GM18505 (cell line): Measurements from ENCODE around the gene YTHDF1.
"Not testable (repeated sequence)": the region's sequence is repeated elsewhere in the genome, so short reads cannot be mapped to it uniquely, and the experiment has no call there.

ENCODE experiments used
- ATAC-seq: cut with Tn5 transposase; IDR thresholded peaks from one replicate; pipeline ENCODE4 v1.9.1; 2021; ENCODE audit not compliant: unreplicated experiment
- POLR2A ChIP-seq: IDR thresholded peaks from 4 replicates; pipeline ENCODE4 v1.6.1; 2011; ENCODE audit warnings: borderline replicate concordance; ENCODE audit not compliant: insufficient read depth, insufficient read length; ENCODE audit errors: extremely low read depth

Gene YTHDF1

DNA sequence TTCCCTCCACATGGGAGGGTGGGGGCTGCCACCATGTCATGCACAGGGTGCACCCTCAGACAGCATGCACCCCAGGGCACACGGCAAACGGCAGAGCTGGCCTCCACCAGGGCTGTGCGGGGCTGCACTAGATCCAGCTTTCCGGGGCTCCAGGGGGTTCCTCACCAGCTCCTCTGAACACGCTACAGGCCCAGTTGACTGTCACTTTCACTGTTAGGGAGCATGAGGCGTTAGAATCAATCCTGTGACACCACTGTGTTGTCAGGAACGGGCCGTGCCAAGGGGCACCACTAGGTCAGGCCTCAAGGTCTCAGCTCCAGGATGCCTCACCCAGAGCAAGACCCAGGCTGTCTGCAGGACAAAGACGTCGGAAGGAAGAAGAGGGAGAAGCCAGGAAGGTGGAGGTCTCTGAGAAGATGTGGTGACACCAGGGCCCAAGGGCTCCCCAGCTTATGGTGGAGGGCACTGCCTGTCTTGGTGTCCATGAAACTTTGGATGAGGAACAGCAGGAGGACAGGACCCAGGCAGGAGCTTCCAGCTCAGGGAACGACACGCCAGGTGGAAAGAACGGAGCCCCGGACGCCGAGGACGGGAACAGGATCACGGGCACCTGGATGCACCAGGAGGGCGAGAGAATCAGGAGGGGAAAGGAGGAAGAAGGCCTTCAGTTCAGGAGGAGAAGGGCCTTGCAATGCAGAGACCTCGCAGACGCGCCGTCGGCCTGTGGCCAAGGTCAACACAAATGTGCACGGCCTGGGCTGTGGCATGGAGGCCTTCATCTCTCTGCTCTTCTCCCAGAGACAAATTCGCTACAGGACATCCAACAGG is 49.5 kb downstream of the YTHDF1 start:
- no peak for ATAC-seq
- no peak for TF ChIP-seq POLR2A

DNA sequence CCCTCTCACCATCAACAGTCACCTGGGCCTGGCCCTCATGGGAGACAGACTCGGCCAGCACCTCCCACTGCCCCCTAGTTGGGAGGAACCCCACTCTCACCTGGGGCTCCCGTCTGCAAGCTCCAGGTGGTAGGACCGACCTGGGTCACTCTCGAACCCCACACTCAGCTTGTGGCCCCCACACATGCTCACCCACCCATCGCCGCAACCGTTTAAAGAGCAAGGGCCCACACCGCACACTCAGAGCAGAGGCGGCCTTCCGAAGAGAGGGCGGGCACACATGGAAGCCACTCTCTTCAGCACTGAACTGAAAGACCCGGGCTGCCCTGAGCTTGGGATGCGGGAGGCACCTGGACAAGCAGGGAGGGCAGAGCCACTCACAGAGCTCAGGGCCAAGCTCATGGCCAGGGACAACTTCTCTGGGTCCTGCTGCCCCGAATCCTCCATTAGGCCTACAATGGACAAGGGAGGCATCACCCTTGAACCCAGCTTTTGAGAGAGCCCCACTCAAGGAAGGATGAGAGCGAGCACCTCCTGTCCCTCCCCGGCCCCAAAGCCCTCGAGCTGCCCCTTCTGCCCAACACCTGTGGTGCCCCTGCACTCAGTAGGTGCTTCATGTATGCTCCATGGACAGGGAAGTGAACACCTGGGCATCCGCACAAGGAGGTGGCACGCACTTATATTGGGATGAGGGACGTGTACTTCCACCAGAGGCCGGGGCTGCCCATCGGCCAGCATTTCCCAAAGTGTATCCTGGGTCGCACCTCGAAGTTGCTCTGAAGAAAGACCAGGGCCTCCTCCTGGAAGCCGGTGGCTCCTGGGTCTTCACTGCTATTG is 50.4 kb downstream of the YTHDF1 start:
- no peak for ATAC-seq
- TF ChIP-seq POLR2A = no peak

DNA sequence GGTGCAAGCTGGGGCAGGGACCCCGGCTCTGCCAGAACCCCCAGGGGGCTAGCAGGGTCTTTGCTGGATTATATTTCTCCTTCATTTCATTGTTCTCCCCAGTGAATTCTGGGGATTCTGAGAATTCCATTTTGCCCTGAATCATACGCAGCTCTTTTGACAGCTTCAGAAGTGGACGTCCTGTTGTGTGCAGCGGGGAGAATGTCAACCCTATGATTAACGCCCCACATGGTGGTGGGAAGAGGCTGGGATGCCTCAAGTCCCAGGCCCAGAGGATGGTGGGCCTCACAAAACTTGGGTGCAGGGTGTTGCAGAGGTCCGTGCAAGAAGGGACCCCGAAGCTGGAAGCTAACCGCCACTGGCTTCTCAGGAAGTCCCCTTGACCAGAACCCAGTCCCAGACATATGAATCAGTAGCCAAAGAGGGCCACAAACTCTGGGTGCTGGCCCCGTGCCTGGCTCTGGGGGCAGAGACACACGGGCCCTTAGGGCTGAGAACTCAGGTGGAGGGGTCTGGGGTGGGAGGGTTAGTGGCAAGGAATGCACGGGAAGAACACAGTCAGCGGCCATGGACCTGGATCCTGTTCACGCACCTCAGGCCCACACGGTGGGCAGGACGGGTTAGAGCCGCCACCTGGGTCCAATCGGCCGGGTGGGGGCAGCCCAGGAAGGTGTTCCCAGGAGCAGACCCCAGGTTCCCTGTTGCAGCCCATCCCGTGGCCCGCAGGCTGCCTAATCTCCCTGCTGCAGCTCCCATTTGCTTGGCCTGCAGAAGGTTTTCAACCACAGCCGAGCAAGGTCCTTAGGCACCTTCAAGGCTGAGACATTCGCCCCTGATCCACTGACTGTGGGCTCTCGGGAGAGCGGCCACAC is 51.2 kb downstream of the YTHDF1 start:
- TF ChIP-seq POLR2A = no peak
- ATAC-seq = no peak

DNA sequence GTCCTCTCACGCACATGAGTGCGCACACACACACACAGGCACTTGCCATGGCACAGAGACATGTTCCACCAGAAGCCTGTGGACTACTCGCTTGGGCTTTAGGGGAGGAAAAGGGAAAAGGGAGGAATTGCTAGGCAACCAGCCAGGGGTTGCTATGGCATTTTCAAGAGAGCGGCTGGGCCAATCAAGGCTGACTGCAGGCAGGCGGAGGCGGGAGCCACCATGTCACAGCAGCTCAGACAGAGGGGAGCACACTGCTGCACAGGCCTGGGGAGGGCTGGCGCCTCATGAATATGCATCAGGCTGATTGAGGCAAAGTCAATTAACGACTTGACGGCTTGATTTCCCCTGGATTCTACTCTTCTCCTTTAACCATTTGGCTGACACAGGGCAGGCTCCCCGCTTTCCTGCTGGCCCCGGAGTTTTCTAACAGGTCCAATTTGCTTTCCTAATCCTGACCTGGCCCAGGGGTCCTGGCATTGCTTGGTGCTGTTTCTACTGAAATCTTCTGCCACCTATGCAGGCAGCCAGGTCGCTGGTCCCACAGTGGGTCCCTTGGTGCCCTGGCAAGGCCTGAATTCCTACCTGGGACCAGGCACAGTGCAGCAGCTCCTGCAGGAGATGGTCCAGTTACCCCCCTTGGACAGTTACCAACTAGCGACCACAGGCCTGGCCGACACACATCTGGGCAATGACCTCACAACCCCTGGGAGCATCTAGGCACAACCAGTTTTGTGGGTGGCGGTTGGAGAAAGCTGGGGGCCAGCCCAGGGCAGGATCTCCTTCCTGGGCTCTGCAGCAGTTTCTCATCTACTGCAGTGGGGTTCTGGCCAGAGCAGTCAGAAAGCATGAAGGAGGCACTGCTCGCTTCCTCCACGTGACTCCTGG is 52.1 kb downstream of the YTHDF1 start:
- no peak for ATAC-seq
- TF ChIP-seq POLR2A = no peak

DNA sequence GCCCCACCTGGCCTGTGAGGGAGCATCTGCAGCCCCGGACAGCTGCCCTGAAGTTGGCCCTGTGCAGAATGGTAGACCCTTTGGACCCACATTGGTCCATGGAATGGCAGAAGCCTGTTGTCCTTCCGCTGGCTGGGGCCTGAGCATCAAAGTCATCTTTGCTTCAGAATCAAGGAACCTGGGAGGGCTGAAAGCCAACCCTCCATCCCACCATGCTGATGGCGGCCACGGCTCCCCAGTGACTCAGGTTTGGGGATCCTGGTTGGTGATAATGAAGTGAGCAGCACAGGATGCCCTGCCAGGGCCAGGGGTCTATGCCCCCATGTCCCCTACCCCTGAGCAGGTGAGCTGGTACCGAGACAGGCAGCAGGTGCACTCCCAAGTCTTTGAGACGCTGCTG is 52.8 kb downstream of the YTHDF1 start:
- no peak for TF ChIP-seq POLR2A
- ATAC-seq = no peak

DNA sequence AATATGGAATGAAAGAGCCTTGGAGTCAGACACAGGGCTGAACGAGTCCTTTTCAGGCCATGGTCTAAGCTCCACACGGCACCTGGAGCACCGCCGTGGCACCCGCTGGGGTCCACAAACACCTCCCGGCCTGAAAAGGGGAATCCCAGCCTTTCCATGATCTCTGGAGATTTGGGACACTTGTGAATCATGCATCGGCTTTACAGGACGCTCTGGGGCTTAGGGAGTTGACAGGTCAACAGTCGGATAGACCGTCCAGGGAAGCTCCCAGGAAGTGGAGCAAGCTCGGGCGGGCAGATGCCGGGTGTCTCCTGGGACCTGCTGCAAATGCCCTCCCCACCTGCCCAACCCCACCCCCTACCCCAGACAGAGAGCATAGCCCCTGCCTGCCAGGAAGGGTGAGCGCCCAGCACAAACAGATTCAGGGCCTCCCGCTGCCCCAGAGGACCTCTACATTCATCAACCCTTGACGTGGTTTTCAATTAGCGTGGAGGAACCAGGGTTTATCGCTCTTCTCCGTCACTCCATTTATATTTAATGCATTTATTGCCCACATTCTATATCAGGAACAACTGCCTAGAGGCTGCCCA is 53.6 kb downstream of the YTHDF1 start:
- no peak for ATAC-seq
- TF ChIP-seq POLR2A = no peak

DNA sequence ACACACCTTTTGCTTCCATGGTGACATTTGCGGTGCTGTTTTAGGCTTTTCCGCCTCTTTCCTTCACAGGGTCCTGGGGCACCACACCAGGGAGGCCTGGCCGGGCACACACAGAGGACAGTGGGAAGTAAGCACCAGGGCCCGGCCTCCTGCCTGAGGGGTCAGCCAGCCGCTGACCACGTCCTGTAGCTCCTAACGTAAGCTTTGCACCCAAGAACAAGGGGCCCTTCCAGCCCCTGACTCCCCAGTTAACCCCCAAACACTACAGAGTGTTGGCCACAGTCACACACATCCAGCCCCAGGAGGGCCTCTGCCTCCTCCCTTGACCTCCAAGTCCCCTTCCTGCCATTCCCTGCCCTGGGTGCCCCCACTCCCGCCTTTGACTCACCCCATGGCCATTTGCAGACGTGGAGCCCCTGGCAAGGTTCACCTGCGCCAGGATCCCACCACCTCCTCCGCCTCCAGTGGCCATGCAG is 54.7 kb downstream of the YTHDF1 start:
- TF ChIP-seq POLR2A = no peak
- no peak for ATAC-seq

DNA sequence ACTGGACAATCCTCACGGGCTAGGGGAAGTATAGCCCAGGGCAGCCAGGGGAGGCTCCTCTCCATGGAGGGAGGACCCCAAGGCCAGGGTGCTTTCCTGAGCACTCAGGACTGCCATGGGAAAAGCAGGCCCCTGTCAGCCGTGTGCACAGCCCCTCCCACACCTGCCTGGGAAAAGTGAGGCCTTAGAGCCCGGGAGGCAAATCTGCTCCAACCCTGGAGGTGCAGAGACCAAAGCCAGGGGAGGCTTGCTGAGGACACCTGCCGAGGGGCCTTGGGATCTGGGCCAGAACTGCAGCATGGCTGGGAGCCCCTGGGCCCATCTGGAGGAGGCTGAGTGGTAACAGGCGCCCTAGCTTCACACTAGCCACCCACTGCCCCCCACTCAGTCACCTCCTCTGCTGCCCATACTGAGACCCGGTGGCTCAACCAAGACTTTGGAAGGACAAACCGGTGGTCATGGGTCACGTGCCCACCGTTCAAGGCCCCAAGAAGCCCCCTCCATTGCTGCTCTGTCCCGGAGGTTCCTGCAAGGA is 55.2 kb downstream of the YTHDF1 start:
- TF ChIP-seq POLR2A = no peak
- no peak for ATAC-seq

DNA sequence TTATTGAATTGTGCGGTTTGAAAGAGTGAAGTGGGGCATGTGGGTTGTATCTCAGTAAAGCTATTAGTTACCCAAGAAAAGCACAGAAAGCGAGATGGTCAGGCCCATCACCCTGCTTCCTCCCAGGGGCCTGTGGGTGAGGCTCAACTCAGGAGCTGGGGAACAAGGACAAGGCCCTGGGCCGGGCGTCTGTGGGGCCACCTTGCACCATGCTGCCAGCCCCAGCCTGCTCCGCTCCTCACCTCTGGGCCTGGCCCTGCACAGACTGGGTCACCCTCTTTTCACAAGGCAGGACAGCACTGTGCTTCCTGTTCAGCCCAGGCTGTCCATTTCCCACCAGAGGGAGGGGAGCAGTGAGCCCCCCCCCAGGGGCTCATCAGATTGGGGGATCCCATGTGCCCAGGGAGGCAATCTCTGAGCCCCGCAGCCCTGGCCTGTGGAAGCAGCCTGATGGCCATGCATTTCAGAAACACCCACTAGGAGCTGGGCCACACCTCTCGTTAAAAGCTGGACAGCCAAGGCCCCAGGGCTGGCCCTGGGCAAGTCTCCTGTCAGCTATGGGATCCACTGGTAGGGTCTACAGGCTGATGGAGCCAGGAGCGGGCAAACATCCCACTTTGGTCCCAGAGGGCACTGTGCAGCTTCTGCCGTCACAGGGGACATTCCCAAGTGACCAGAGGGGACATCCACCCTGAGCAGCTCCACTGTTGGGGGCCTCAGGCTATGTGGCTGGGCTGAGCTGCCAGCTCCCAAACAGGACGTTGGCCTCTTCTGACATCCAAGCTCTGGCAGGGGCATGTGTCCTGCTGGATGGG is 55.9 kb downstream of the YTHDF1 start:
- ATAC-seq = no peak

DNA sequence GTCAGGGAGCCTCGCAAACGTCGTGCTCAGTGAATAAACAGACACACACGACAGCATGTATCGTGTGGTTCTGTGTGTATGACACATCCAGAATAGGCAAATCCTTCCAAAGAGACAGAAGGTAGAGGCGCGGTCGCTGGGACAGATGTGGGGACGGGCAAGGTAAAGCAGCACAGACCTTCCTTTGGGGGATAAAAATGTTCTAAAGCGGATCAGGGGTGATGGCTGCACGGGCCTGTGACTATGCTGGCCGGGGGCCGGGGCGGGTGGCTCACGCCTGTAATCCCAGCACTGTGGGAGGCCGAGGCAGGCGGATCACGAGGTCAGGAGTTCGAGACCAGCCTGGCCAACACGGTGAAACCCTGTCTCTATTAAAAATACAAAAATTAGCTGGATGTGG is 56.7 kb downstream of the YTHDF1 start:
- not testable (repeated sequence) for ATAC-seq

More for the DNA sequence above, 55.9 kb downstream of the YTHDF1 start:
- TF ChIP-seq POLR2A = no peak

DNA sequence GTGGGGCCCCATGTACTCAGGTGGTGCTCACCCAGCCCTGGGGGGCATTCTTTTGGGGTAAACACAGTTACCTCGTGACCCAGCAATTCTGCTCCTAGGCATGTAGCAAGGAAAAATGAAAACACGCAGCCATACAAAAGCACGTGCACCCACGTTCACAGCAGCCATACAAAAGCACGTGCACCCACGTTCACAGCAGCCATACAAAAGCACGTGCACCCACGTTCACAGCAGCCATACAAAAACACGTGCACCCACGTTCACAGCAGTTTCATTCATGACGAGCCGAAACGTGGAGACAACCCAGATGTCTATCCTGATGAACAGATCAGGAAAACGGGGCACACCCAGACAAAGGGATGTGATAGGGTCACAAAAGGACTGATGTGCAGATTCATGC is 57.1 kb downstream of the YTHDF1 start:
- ATAC-seq = no peak
- no peak for TF ChIP-seq POLR2A
